ENCODE results near the gene RNU1-1. TPM values are rescaled to one million over a fixed set of nuclear protein-coding genes. Genes with fewer than 3 reads are reported as not detected.
"Not testable (repeated sequence)": the region's sequence is repeated elsewhere in the genome, so short reads cannot be mapped to it uniquely, and the experiment has no call there.

The RNU1-1 gene
- total and polyA plus RNA-seq, 9 donors = 2,384 TPM; not detected in 8

DNA sequence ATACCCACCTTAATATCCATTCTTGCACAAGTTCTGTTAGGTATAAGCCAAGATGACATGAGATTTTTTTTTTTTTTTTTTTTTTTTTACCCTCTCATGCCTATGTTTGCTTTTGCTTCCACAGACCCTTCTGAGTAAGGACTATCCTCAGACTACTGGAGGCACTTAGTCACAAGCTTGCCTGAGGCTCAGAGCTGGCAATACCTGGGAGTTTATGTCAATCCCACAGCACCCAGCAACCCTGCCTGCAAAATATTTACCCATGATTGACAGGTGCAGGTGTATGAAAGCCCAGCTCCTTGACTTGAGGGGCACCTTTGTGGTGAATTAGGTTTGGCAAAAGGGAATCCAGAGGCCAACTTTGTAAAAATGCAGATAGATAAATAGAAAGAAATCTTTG, 11.7 kb upstream of the RNU1-1 start:
- H3K4me3 ChIP-seq (ENCODE audit: low read length); H3K4me1 ChIP-seq (ENCODE audit: control insufficient read depth, insufficient read depth, low read length); H3K36me3 ChIP-seq (ENCODE audit: control insufficient read depth, insufficient read depth, low read length); H3K27ac ChIP-seq (ENCODE audit: low read length); H3K9me3 ChIP-seq (replicated peaks; ENCODE audit: control insufficient read depth, low read depth, low read length): not testable (repeated sequence)
- peak; percentile 22 for DNase-seq
- H3K27me3 ChIP-seq (ENCODE audit: control insufficient read depth, insufficient read depth, low read length) = peaks cover 16% of the 10 kb centered on the region

DNA sequence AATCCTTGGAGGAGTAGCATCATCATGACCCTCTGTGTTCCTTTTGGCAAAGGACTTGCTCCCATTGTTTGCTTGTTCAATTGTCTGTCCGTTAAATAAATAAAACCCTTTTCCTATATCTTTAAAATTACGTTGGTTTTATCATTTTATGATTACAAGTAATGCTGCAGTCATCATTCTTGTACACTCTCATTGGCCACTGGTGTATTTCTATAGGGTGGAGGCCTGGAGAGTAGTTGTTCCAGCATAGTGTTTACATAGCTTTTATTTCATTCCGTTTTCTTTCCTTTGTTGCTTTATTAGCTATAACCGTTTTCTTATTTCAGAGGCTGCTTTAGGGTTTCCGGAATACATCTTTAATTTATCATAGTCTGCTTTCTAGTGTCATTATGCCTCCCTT, 7.6 kb upstream of the RNU1-1 start:
- WGBS (ENCODE audit: insufficient coverage) = no CpG with 5 or more reads among the region's 5 CpGs
- not testable (repeated sequence) for H3K9me3 ChIP-seq (replicated peaks; ENCODE audit: control insufficient read depth, low read depth, low read length); H3K4me3 ChIP-seq (ENCODE audit: low read length); H3K4me1 ChIP-seq (ENCODE audit: control insufficient read depth, insufficient read depth, low read length); DNase-seq; H3K36me3 ChIP-seq (ENCODE audit: control insufficient read depth, insufficient read depth, low read length); H3K27ac ChIP-seq (ENCODE audit: low read length)
- peaks cover 35% of the 10 kb centered on the region for H3K27me3 ChIP-seq (ENCODE audit: control insufficient read depth, insufficient read depth, low read length)

DNA sequence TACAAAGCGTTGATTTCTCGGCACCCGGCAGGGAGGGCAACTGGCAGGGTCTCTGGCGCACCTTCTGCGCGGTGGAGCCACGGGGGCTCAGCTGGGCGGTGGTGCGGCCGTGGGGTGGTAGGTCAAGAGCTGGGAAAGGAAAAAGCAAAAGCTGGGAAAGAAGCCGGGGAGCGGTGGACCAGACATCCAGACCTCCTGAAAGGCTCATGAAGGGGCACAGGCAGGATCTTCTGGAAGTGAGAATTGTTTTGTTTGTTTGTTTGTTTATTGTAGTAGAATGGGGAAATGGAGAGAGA, 7.2 kb upstream of the RNU1-1 start:
- no peak overlapping the region for H3K4me3 ChIP-seq (ENCODE audit: low read length)
- no peak overlapping the region for H3K27ac ChIP-seq (ENCODE audit: low read length)
- peaks cover 35% of the 10 kb centered on the region for H3K27me3 ChIP-seq (ENCODE audit: control insufficient read depth, insufficient read depth, low read length)
- WGBS (ENCODE audit: insufficient coverage) = 32% methylated on average over 7 of the region's 12 CpGs
- no peak for DNase-seq
- no peaks in the 10 kb centered on the region for H3K9me3 ChIP-seq (replicated peaks; ENCODE audit: control insufficient read depth, low read depth, low read length)
- H3K36me3 ChIP-seq (ENCODE audit: control insufficient read depth, insufficient read depth, low read length) = no peaks in the 10 kb centered on the region
- H3K4me1 ChIP-seq (ENCODE audit: control insufficient read depth, insufficient read depth, low read length) = peaks cover 5% of the 10 kb centered on the region

DNA sequence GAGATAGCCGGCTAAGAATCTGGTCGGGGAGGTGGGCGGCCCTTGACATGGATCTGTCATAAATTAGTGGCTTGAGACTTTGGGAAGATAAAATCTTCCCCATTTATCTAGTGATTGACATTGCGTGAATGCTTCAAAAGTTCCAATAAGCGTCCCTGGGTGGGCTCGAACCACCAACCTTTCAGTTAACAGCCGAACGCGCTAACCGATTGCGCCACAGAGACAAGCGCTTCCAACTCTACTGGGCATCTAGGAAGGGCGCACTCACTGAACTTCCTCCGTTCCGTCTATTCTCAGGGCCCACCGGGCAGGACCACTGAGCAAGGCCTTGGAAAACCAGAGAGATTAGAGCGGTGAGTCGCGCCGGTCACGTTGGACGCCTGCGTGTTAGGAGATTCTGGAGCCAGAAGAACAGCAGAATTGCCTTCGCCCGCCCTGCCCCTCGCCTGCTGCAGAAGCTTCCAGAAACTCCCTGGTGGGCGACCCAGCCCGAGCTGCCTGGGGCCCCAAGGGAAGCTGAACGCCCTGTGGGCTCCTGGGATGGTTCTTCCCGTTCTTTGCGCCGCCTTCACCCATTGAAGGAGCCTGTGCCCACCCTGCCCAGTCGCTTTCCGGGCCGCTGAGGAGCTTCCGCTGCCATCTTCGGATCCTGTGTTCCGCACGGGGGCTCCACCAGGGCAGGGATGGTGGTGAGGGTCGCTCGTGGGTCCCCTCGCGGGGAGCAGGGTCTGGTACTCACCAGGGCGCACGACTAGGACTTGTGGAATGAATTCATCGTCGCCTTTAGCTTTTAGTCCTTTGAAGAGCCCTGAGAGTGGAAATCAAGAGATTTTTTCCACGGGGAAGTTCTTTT, 6.6 kb upstream of the RNU1-1 start:
- DNase-seq; H3K36me3 ChIP-seq (ENCODE audit: control insufficient read depth, insufficient read depth, low read length); H3K4me3 ChIP-seq (ENCODE audit: low read length); H3K9me3 ChIP-seq (replicated peaks; ENCODE audit: control insufficient read depth, low read depth, low read length); H3K4me1 ChIP-seq (ENCODE audit: control insufficient read depth, insufficient read depth, low read length); H3K27ac ChIP-seq (ENCODE audit: low read length): not testable (repeated sequence)
- WGBS (ENCODE audit: insufficient coverage) = 17% methylated on average over 41 of the region's 48 CpGs
- peaks cover 35% of the 10 kb centered on the region for H3K27me3 ChIP-seq (ENCODE audit: control insufficient read depth, insufficient read depth, low read length)

DNA sequence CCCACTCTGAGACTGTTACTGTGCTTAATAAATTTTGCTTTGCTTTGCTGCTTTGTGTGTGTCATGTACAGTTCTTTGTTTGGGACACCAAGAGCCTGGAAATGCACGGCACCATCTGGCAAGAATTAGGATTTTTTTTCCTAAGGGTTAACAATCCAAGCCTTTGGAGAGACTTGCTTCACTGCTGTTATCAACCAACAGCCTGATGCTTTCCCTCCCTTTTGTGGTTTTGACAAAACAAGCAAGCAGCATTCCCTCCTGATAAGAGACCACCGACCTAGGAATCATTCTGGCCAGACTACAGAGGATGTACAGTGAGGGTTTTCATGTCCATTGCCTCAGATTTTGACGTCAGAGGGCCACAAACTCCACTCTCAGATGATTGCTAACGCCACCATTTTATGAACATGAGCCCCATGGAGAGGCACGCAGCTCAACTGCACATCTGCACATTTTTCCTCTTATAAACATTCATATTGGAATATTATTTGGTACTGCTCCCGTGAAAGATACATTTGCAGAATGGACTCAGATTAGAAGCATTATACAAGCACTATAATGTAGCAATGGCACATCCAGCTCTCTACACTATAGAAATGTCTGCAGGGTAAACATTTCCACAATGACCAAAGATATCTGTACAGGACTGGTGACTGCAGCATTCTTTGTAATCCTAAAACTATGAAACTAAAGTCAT, 5.3 kb upstream of the RNU1-1 start:
- not testable (repeated sequence) for H3K4me1 ChIP-seq (ENCODE audit: control insufficient read depth, insufficient read depth, low read length); H3K36me3 ChIP-seq (ENCODE audit: control insufficient read depth, insufficient read depth, low read length); H3K4me3 ChIP-seq (ENCODE audit: low read length); H3K9me3 ChIP-seq (replicated peaks; ENCODE audit: control insufficient read depth, low read depth, low read length); DNase-seq; H3K27ac ChIP-seq (ENCODE audit: low read length)
- WGBS (ENCODE audit: insufficient coverage) = no CpG with 5 or more reads among the region's 6 CpGs
- peaks cover 35% of the 10 kb centered on the region for H3K27me3 ChIP-seq (ENCODE audit: control insufficient read depth, insufficient read depth, low read length)

DNA sequence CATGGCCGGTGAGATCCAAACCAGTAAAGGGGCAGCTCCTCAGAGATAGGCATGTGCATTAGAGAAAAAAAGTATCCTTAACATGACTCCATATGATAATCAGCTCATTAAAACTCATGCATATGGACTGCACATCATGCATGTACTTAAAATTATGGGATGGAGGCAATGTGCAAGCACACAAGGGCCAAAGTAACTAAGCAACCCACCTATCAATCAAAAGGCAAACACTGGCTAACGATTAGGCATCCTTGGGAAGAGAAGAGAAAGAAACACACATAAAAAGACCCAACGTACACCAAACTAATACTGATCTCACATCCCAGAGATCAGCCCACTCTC, 4.8 kb upstream of the RNU1-1 start:
- H3K36me3 ChIP-seq (ENCODE audit: control insufficient read depth, insufficient read depth, low read length); DNase-seq; H3K4me3 ChIP-seq (ENCODE audit: low read length); H3K27ac ChIP-seq (ENCODE audit: low read length); H3K9me3 ChIP-seq (replicated peaks; ENCODE audit: control insufficient read depth, low read depth, low read length); H3K4me1 ChIP-seq (ENCODE audit: control insufficient read depth, insufficient read depth, low read length): not testable (repeated sequence)
- no CpG with 5 or more reads among the region's 3 CpGs for WGBS (ENCODE audit: insufficient coverage)
- H3K27me3 ChIP-seq (ENCODE audit: control insufficient read depth, insufficient read depth, low read length) = peaks cover 35% of the 10 kb centered on the region

DNA sequence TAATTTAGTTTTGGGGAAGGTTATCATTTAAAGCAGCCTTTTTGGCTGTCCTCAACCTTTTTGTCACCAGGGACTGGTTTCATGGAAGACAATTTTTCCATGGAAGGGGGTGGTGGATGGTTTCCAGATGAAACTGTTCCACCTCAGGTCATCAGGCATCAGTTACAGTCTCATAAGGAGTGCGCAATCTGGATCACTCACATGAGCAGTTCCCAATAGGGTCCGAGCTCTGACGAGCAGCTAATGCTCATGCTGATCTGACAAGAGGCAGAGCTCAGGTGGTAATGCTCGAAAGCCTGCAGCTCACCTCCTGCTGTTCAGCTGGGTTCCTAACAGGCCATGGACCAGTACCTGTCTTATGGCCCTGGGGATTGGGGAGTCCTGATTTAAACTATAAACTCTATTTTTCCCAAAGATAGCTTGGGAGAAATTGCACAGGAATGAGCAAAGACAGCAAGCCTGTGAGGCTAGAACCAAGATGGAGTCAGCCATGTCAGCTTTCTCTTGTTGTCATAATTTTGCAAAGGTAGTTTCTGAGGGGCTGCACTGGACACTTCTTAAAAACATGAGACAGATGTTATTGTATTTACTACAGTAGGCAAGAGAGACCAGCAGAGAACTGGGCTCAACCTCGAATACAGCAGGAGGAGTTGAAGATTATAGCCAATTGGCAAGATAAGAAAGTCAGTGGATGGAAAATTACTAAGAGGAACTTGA, 2.8 kb upstream of the RNU1-1 start:
- H3K9me3 ChIP-seq (replicated peaks; ENCODE audit: control insufficient read depth, low read depth, low read length) = not testable (repeated sequence)

DNA sequence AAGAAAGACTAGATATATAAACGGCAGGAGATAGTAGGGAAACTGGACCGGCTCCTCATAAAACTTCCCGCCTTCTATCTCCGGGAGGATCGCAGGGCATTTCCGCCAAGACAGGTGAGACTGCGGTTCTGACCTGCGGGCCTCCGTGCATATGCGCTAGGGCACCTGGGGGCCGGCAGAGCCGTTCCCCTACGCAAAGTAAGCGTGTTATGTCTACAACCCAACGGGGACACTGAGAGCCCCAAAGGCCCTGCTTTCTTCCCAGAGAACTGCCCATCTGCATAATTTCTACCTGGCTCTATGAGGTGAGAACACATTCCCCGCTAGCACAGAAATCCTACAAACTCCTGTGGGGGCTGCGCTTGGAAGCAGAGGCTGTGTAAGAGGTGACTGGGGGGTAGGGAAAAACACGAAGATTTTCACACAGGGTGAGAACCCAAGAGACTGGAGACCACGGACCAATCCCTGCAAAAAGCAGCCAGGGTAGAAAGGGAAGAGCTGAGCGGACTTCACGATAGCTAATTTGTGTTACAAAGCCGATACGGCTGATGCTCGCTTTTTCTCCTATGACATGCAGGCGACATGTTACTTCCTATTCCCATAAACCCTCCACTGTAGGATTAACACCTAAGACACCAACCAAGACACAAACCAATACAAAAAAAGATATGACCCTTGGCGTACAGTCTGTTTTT, 526 bp downstream of the RNU1-1 start:
- peak overlapping the region; percentile 70 for H3K27ac ChIP-seq (ENCODE audit: low read length)
- H3K27me3 ChIP-seq (ENCODE audit: control insufficient read depth, insufficient read depth, low read length); H3K36me3 ChIP-seq (ENCODE audit: control insufficient read depth, insufficient read depth, low read length); H3K9me3 ChIP-seq (replicated peaks; ENCODE audit: control insufficient read depth, low read depth, low read length); H3K4me1 ChIP-seq (ENCODE audit: control insufficient read depth, insufficient read depth, low read length); H3K4me3 ChIP-seq (ENCODE audit: low read length): not testable (repeated sequence)
- 3% methylated on average over 8 of the region's 26 CpGs for WGBS (ENCODE audit: insufficient coverage)
- peak; percentile 98 for DNase-seq

More for the DNA sequence above, 2.8 kb upstream of the RNU1-1 start:
- Histone ChIP-seq H3K4me1 (ENCODE audit: control insufficient read depth, insufficient read depth, low read length) (peaks cover 11% of the 10 kb centered on the region), H3K27me3 (ENCODE audit: control insufficient read depth, insufficient read depth, low read length) (peaks cover 28% of the 10 kb centered on the region)
- 67% methylated on average over 1 of the region's 5 CpGs for WGBS (ENCODE audit: insufficient coverage)
- H3K4me3 ChIP-seq (ENCODE audit: low read length); H3K36me3 ChIP-seq (ENCODE audit: control insufficient read depth, insufficient read depth, low read length); DNase-seq; H3K27ac ChIP-seq (ENCODE audit: low read length): not testable (repeated sequence)

DNA sequence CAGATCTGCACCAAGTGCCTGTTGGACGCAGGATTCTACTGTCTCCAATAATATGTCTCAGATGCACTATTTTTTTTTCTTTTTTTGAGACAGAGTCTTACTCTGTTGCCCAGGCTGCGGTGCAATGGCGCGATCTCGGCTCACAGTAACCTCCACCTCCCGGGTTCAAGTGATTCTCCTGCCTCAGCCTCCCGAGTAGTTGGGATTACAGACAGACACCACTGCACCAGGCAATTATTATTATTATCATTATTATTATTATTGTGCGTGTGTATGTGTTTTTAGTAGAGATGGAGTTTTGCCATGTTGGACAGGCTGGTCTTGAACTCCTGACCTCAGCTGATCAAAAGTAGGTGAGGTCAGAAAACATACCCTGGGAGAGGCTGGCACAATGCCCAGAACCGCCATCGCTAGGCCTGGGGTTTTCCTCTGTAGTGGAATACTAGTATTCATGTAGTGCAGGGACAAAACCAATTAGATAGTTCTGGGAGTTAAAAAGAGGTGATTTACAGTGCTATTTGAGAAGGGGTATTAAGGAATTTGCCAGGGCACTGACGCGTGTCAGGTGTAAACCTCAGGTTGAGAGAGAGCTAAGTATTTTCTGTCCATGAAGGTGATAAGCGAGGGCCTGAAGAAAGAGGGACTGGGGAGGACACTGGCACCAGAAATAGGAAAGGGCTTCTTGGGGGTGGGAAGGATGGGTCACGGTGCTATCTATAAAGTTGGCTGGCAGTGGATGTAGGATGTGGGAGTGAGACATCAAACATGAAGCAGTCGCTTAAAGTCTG, 1.3 kb downstream of the RNU1-1 start:
- H3K27me3 ChIP-seq (ENCODE audit: control insufficient read depth, insufficient read depth, low read length); H3K27ac ChIP-seq (ENCODE audit: low read length); H3K4me3 ChIP-seq (ENCODE audit: low read length); H3K36me3 ChIP-seq (ENCODE audit: control insufficient read depth, insufficient read depth, low read length); DNase-seq; H3K4me1 ChIP-seq (ENCODE audit: control insufficient read depth, insufficient read depth, low read length); H3K9me3 ChIP-seq (replicated peaks; ENCODE audit: control insufficient read depth, low read depth, low read length): not testable (repeated sequence)
- WGBS (ENCODE audit: insufficient coverage) = 85% methylated on average over 4 of the region's 15 CpGs
